Renal cortex interstitium (tissue), 11 donors: ENCODE results near the gene CNTNAP2. TPM values are rescaled to one million over a fixed set of nuclear protein-coding genes. Genes with fewer than 3 reads are reported as not detected.
"Not testable (repeated sequence)": the region's sequence is repeated elsewhere in the genome, so short reads cannot be mapped to it uniquely, and the experiment has no call there.

Experiments used
- DNase-seq, 11 donors: peaks; one replicate each; pipeline ENCODE4 v3.0.0-alpha.2; 2013; ENCODE audit warnings: low read depth in 9 of 11, low spot score in 4 of 11; ENCODE audit errors: extremely low read depth in 1 of 11
- polyA plus RNA-seq, 3 donors: library from polyadenylated mRNA; unstranded; fragments of 120-200 nt; gene quantifications; one replicate each; pipeline ENCODE4 v1.2.1, GENCODE V29; 2013; ENCODE audit not compliant: insufficient read length in 3 of 3

The CNTNAP2 gene
- polyA plus RNA-seq, 3 donors = 25.6 to 29.3 (median 26.6) TPM

GRCh38 chr7:148264933-148265557 is 2148.4 kb downstream of the CNTNAP2 start:
- peak in 1 of 11 donors; percentile 23 for DNase-seq

- no peak for DNase-seq
These were observed 2149.3 kb downstream of the CNTNAP2 start for GRCh38 chr7:148265896-148266295.

GRCh38 chr7:148266795-148267194 is 2150.2 kb downstream of the CNTNAP2 start:
- no peak for DNase-seq

- no peak for DNase-seq
These were observed 2154.0 kb downstream of the CNTNAP2 start for GRCh38 chr7:148270576-148270975.

- no peak for DNase-seq
These were observed 2157.5 kb downstream of the CNTNAP2 start for GRCh38 chr7:148274118-148274517.

- DNase-seq = no peak
These were observed 2158.8 kb downstream of the CNTNAP2 start for GRCh38 chr7:148275359-148275890.

- DNase-seq = no peak
These were observed 2159.9 kb downstream of the CNTNAP2 start for GRCh38 chr7:148276314-148277041.

GRCh38 chr7:148277042-148277660 is 2160.6 kb downstream of the CNTNAP2 start:
- DNase-seq = no peak

GRCh38 chr7:148286150-148286549 is 2169.5 kb downstream of the CNTNAP2 start:
- DNase-seq = no peak

- DNase-seq = no peak
These were observed 2170.9 kb downstream of the CNTNAP2 start for GRCh38 chr7:148287538-148287937.

- DNase-seq = no peak
These were observed 2172.1 kb downstream of the CNTNAP2 start for GRCh38 chr7:148288592-148289151.

GRCh38 chr7:148289630-148290029 is 2173.0 kb downstream of the CNTNAP2 start:
- DNase-seq = no peak

GRCh38 chr7:148290538-148290937 is 2173.9 kb downstream of the CNTNAP2 start:
- peak in 6 of 11 donors; percentile 37 to 72 (median 57) for DNase-seq

GRCh38 chr7:148291799-148292198 is 2175.2 kb downstream of the CNTNAP2 start:
- DNase-seq = no peak

GRCh38 chr7:148296994-148297644 is 2180.5 kb downstream of the CNTNAP2 start:
- DNase-seq = no peak

- not testable (repeated sequence) for DNase-seq
These were observed 2182.2 kb downstream of the CNTNAP2 start for GRCh38 chr7:148298768-148299167.

GRCh38 chr7:148299350-148300276 is 2183.0 kb downstream of the CNTNAP2 start:
- peak in 4 of 11 donors; percentile 29 to 63 (median 44) for DNase-seq

- not testable (repeated sequence) for DNase-seq
These were observed 2185.8 kb downstream of the CNTNAP2 start for GRCh38 chr7:148302436-148302835.
